CD14-positive monocyte (primary cell): ENCODE results near the gene ROBO1. TPM values are rescaled to one million over a fixed set of nuclear protein-coding genes. Genes with fewer than 3 reads are reported as not detected.

ENCODE experiments used
- DNase-seq, 3 donors: peaks; one replicate each; pipeline ENCODE4 v3.0.0-alpha.2; 2011 to 2022
- H2AFZ ChIP-seq: 2 replicates; pipeline ENCODE4 v1.6.0; 2012; ENCODE audit warnings: mild to moderate bottlenecking, low read depth, low read length, inconsistent platforms; ENCODE audit not compliant: insufficient read depth, poor library complexity, severe bottlenecking
- H3K27ac ChIP-seq, 2 donors: 1 replicate in 1 of 2; 2 replicates in 1 of 2; pipeline ENCODE4 v1.5.1; 2012 to 2013; ENCODE audit warnings: low read length in 2 of 2, control low read depth in 1 of 2, inconsistent platforms in 1 of 2, low read depth in 1 of 2, mild to moderate bottlenecking in 1 of 2
- H3K27me3 ChIP-seq, 2 donors: one replicate each; pipeline versions ENCODE4 v1.6.0 to v1.6.1; 2011 to 2013; ENCODE audit warnings: low read length in 2 of 2; ENCODE audit not compliant: control insufficient read depth in 2 of 2, insufficient read depth in 2 of 2
- H3K36me3 ChIP-seq, 2 donors: replicated peaks in 1 of 2; 1 replicate in 1 of 2; 2 replicates in 1 of 2; pipeline versions ENCODE4 v1.5.1 to v1.6.1; 2012 to 2013; ENCODE audit warnings: low read length in 2 of 2, control low read depth in 1 of 2, inconsistent platforms in 1 of 2, mild to moderate bottlenecking in 1 of 2; ENCODE audit not compliant: insufficient read depth in 2 of 2, control insufficient read depth in 1 of 2
- H3K4me1 ChIP-seq, 2 donors: 1 replicate in 1 of 2; 2 replicates in 1 of 2; pipeline versions ENCODE4 v1.5.1 to v1.6.1; 2012 to 2013; ENCODE audit warnings: low read length in 2 of 2, control low read depth in 1 of 2, inconsistent platforms in 1 of 2, mild to moderate bottlenecking in 1 of 2, moderate library complexity in 1 of 2; ENCODE audit not compliant: insufficient read depth in 2 of 2, control insufficient read depth in 1 of 2
- H3K4me2 ChIP-seq: replicated peaks from 2 replicates; pipeline ENCODE3; 2012; ENCODE audit warnings: low read length, moderate library complexity, mild to moderate bottlenecking; ENCODE audit not compliant: poor library complexity, severe bottlenecking; ENCODE audit errors: extremely low read depth
- H3K4me3 ChIP-seq, 3 experiments: fragments of 200-600 bp in 1 of 3; sonication (generic) in 1 of 3; replicated peaks in 1 of 3; 1 replicate in 2 of 3; 2 replicates in 1 of 3; pipeline ENCODE4 v1.5.1; 2011 to 2013; ENCODE audit warnings: low read length in 3 of 3, mild to moderate bottlenecking in 3 of 3, control low read depth in 2 of 3, low read depth in 2 of 3, inconsistent platforms in 1 of 3, moderate library complexity in 1 of 3
- H3K79me2 ChIP-seq: 2 replicates; pipeline ENCODE4 v1.6.0; 2012; ENCODE audit warnings: mild to moderate bottlenecking, control low read depth, inconsistent platforms, low read length, moderate library complexity; ENCODE audit not compliant: insufficient read depth
- H3K9ac ChIP-seq: 2 replicates; pipeline ENCODE4 v1.6.0; 2017; ENCODE audit warnings: low read length, mild to moderate bottlenecking; ENCODE audit not compliant: insufficient read depth, poor library complexity, severe bottlenecking
- H3K9me3 ChIP-seq, 2 donors: replicated peaks in 1 of 2; 1 replicate in 1 of 2; 2 replicates in 1 of 2; pipeline versions ENCODE4 v1.5.1 to v1.6.1; 2012 to 2013; ENCODE audit warnings: low read length in 2 of 2, control low read depth in 1 of 2; ENCODE audit not compliant: control insufficient read depth in 1 of 2, insufficient read depth in 1 of 2
- H4K20me1 ChIP-seq: 2 replicates; pipeline ENCODE4 v1.6.0; 2012; ENCODE audit warnings: mild to moderate bottlenecking, low read length, control low read depth, moderate library complexity; ENCODE audit not compliant: insufficient read depth
- H3K27ac Mint-ChIP-seq, 7 donors: one replicate each; pipeline ENCODE4 v1.8.0; 2020; ENCODE audit warnings: mild to moderate bottlenecking in 7 of 7, mixed read lengths in 7 of 7, moderate library complexity in 6 of 7, inconsistent platforms in 2 of 7
- H3K27me3 Mint-ChIP-seq, 3 donors: one replicate each; pipeline ENCODE4 v1.8.0; 2021 to 2022; ENCODE audit warnings: low read depth in 3 of 3, mild to moderate bottlenecking in 3 of 3, mixed read lengths in 3 of 3, moderate library complexity in 3 of 3, inconsistent platforms in 1 of 3
- H3K36me3 Mint-ChIP-seq, 2 donors: one replicate each; pipeline ENCODE4 v1.8.0; 2020; ENCODE audit warnings: mixed read lengths in 2 of 2, inconsistent platforms in 1 of 2, mild to moderate bottlenecking in 1 of 2
- H3K4me1 Mint-ChIP-seq: one replicate; pipeline ENCODE4 v1.8.0; 2020; ENCODE audit warnings: mild to moderate bottlenecking, mixed read lengths
- H3K4me3 Mint-ChIP-seq, 2 donors: one replicate each; pipeline ENCODE4 v1.8.0; 2020; ENCODE audit warnings: mild to moderate bottlenecking in 2 of 2, mixed read lengths in 2 of 2, moderate library complexity in 1 of 2
- H3K9me3 Mint-ChIP-seq, 7 donors: one replicate each; pipeline ENCODE4 v1.8.0; 2020 to 2022; ENCODE audit warnings: mixed read lengths in 7 of 7, mild to moderate bottlenecking in 6 of 7, moderate library complexity in 6 of 7, inconsistent platforms in 2 of 7
- WGBS: methylation state at CpG from one replicate; pipeline ENCODE4 v1.1.5; 2013; ENCODE audit warnings: missing lambda C conversion rate; ENCODE audit not compliant: insufficient coverage; 5-methylcytosine and 5-hydroxymethylcytosine counted together
- intact Hi-C, 2 donors: fragments of 100-400 bp; cut with micrococcal nuclease; formaldehyde crosslinking; loops; one replicate each; pipeline versions ENCODE4 v1.15.0 to v1.15.1; 2023
- polyA plus RNA-seq, 3 donors: library from polyadenylated mRNA; depleted of rRNA in 1 of 3; unstranded in 2 of 3; stranded (reverse) in 1 of 3; fragments of 300-500 nt in 2 of 3; fragments of >200 nt in 1 of 3; fragmentation: Illumina TruSeq in 2 of 3; gene quantifications; 1 replicate in 2 of 3; 2 replicates in 1 of 3; pipeline ENCODE4 v1.2.3, GENCODE V29; 2012 to 2021
- TF ChIP-seq, protein P1 (sequence below): fragments of 200-600 bp; IDR thresholded peaks from one replicate; pipeline ENCODE4 v1.8.0; 2022; ENCODE audit warnings: antibody characterized with exemption, mild to moderate bottlenecking

The ROBO1 gene
- polyA plus RNA-seq, 3 donors, result 0.09 to 0.10 TPM; not detected in 1

- intact Hi-C loops, result no loop called here
- Histone ChIP-seq H3K9me3 (no peaks in the 10 kb centered on the region), H3K4me1 (no peaks in the 10 kb centered on the region), H3K79me2 (no peaks in the 10 kb centered on the region), H3K4me3 (no peak overlapping the region), H3K9ac (no peak overlapping the region), H2AFZ (no peak overlapping the region), H3K27ac (no peak overlapping the region), H4K20me1 (no peaks in the 10 kb centered on the region), H3K27me3 (no peaks in the 10 kb centered on the region), H3K4me2 (no peak overlapping the region), H3K36me3 (no peaks in the 10 kb centered on the region)
- no peaks in the 10 kb centered on the region for H3K36me3 Mint-ChIP-seq
- H3K9me3 Mint-ChIP-seq, result peaks cover 0 to 4% (median 2%) of the 10 kb centered on the region in 7 donors
- WGBS, result no CpG with 5 or more reads among the region's 1 CpG
- TF ChIP-seq, protein P1, sequence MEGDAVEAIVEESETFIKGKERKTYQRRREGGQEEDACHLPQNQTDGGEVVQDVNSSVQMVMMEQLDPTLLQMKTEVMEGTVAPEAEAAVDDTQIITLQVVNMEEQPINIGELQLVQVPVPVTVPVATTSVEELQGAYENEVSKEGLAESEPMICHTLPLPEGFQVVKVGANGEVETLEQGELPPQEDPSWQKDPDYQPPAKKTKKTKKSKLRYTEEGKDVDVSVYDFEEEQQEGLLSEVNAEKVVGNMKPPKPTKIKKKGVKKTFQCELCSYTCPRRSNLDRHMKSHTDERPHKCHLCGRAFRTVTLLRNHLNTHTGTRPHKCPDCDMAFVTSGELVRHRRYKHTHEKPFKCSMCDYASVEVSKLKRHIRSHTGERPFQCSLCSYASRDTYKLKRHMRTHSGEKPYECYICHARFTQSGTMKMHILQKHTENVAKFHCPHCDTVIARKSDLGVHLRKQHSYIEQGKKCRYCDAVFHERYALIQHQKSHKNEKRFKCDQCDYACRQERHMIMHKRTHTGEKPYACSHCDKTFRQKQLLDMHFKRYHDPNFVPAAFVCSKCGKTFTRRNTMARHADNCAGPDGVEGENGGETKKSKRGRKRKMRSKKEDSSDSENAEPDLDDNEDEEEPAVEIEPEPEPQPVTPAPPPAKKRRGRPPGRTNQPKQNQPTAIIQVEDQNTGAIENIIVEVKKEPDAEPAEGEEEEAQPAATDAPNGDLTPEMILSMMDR, result no peak
- no peak for DNase-seq
- no peak overlapping the region for H3K27ac Mint-ChIP-seq
- no peak overlapping the region for H3K4me3 Mint-ChIP-seq
- no peaks in the 10 kb centered on the region for H3K4me1 Mint-ChIP-seq
- H3K27me3 Mint-ChIP-seq, result no peaks in the 10 kb centered on the region
These were observed 537.5 kb downstream of the ROBO1 start for GRCh38 chr3:79230266-79230665.

GRCh38 chr3:79217096-79217495, 550.7 kb downstream of the ROBO1 start:
- no peaks in the 10 kb centered on the region for H3K36me3 ChIP-seq
- H2AFZ ChIP-seq, result no peak overlapping the region
- Mint-ChIP-seq H3K27ac (no peak overlapping the region), H3K27me3 (peaks cover 0 to 1% (median 0%) of the 10 kb centered on the region in 3 donors), H3K9me3 (peaks cover 0 to 3% (median 0%) of the 10 kb centered on the region in 7 donors), H3K4me1 (no peaks in the 10 kb centered on the region), H3K36me3 (no peaks in the 10 kb centered on the region), H3K4me3 (no peak overlapping the region)
- H4K20me1 ChIP-seq, result no peaks in the 10 kb centered on the region
- no peak for DNase-seq
- no peaks in the 10 kb centered on the region for H3K4me1 ChIP-seq
- TF ChIP-seq, protein P1, result no peak
- no peaks in the 10 kb centered on the region for H3K27me3 ChIP-seq
- H3K27ac ChIP-seq, result no peak overlapping the region
- H3K9me3 ChIP-seq, result no peaks in the 10 kb centered on the region
- 60% methylated on average over 1 of the region's 2 CpGs for WGBS
- no peak overlapping the region for H3K9ac ChIP-seq
- no peak overlapping the region for H3K4me3 ChIP-seq
- H3K79me2 ChIP-seq, result no peaks in the 10 kb centered on the region
- intact Hi-C loops, result no loop called here
- no peak overlapping the region for H3K4me2 ChIP-seq
